Hepatocyte (in vitro differentiated cells): ENCODE data around the gene ASB2. TPM values are rescaled to one million over a fixed set of nuclear protein-coding genes. Genes with fewer than 3 reads are reported as not detected.

ENCODE experiments used
- DNase-seq: peaks from one replicate; pipeline ENCODE4 v3.0.0-alpha.2; 2016; ENCODE audit warnings: low spot score
- H2AFZ ChIP-seq: fragments of 200-600 bp; sonication (generic); 2 replicates; pipeline ENCODE4 v1.6.0; 2016; ENCODE audit warnings: antibody characterized with exemption, mild to moderate bottlenecking
- H3K27ac ChIP-seq: fragments of 200-600 bp; sonication (generic); 2 replicates; pipeline ENCODE4 v1.5.1; 2016; ENCODE audit warnings: mild to moderate bottlenecking
- H3K27me3 ChIP-seq: fragments of 200-600 bp; sonication (generic); 2 replicates; pipeline ENCODE4 v1.6.1; 2016
- H3K36me3 ChIP-seq: fragments of 200-600 bp; sonication (generic); replicated peaks from 2 replicates; pipeline ENCODE4 v1.5.1; 2016; ENCODE audit warnings: low read depth; ENCODE audit not compliant: insufficient read depth
- H3K4me1 ChIP-seq: fragments of 200-600 bp; sonication (generic); 2 replicates; pipeline ENCODE4 v1.5.1; 2016; ENCODE audit warnings: mild to moderate bottlenecking, moderate library complexity; ENCODE audit not compliant: insufficient read depth
- H3K4me2 ChIP-seq: fragments of 200-600 bp; sonication (generic); 2 replicates; pipeline ENCODE4 v1.6.0; 2016
- H3K4me3 ChIP-seq: fragments of 200-600 bp; sonication (generic); 2 replicates; pipeline ENCODE4 v1.5.1; 2016; ENCODE audit warnings: mild to moderate bottlenecking
- H3K79me2 ChIP-seq: fragments of 200-600 bp; sonication (generic); 2 replicates; pipeline ENCODE4 v1.6.0; 2017; ENCODE audit warnings: mild to moderate bottlenecking
- H3K9me2 ChIP-seq: fragments of 200-600 bp; sonication (generic); replicated peaks from 2 replicates; pipeline ENCODE4 v1.6.0; 2017; ENCODE audit warnings: mild to moderate bottlenecking; ENCODE audit not compliant: insufficient read depth
- H3K9me3 ChIP-seq: fragments of 200-600 bp; sonication (generic); 2 replicates; pipeline ENCODE4 v1.5.1; 2016; ENCODE audit warnings: low read depth, mild to moderate bottlenecking
- H4K20me1 ChIP-seq: fragments of 200-600 bp; sonication (generic); 2 replicates; pipeline ENCODE4 v1.6.0; 2016; ENCODE audit warnings: mild to moderate bottlenecking; ENCODE audit not compliant: insufficient read depth, poor library complexity, severe bottlenecking
- CTCF ChIP-seq: fragments of 200-600 bp; sonication (generic); IDR thresholded peaks from 2 replicates; pipeline ENCODE4 v1.5.1; 2016; ENCODE audit warnings: antibody characterized with exemption, mild to moderate bottlenecking; ENCODE audit not compliant: poor library complexity
- EZH2 ChIP-seq: fragments of 200-600 bp; sonication (generic); IDR thresholded peaks from 2 replicates; pipeline ENCODE4 v1.6.1; 2016; ENCODE audit warnings: antibody characterized with exemption, mild to moderate bottlenecking, borderline replicate concordance
- EZH2phosphoT487 ChIP-seq: fragments of 200-600 bp; sonication (generic); IDR thresholded peaks from one replicate; pipeline ENCODE4 v1.6.1; 2018; ENCODE audit warnings: antibody characterized with exemption, mild to moderate bottlenecking, low read depth, moderate library complexity; ENCODE audit not compliant: unreplicated experiment, severe bottlenecking
- WGBS: methylation state at CpG from one replicate; pipeline ENCODE4 v1.1.6; 2016; ENCODE audit warnings: low lambda C conversion rate; ENCODE audit errors: missing lambda C conversion rate; 5-methylcytosine and 5-hydroxymethylcytosine counted together
- polyA plus RNA-seq: library from polyadenylated mRNA; unstranded; fragments of >200 nt; fragmentation: Nextera tagmentation; extraction: Ambion mirVana; gene quantifications from 2 replicates; pipeline ENCODE4 v1.2.1, GENCODE V29; 2016
- total RNA-seq: library from RNA; depleted of rRNA; stranded (reverse); fragments of >200 nt; gene quantifications from 2 replicates; pipeline ENCODE4 v1.2.3, GENCODE V29; 2014

The ASB2 gene
- total and polyA plus RNA-seq, 2 experiments from 2014 or later, result 0.27 to 0.53 TPM

- no peak overlapping the region for H2AFZ ChIP-seq
Observed at GRCh38 chr14:93975791-93976476, 436 bp downstream of the ASB2 start.

DNA sequence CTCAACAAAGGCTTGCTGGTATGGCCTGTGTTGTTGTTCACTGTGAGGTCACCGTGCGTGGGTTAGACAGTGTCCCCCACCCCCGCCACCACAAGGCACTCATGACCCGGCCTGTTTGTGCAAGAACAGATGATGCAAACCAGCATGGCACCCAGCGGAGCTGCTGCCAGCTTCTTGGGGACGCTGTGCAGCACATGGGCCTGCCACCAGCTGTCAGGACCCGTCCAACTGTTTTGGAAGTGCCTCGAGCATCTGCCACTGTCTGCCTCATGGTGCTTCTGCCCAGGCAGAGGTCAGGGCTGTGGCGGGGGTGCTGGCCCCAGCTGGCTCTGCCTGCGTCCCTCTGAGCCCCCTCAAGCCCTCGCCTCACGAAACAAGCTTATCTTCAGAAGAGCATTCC is 1.5 kb downstream of the ASB2 start:
- no peak for DNase-seq
- Histone ChIP-seq H3K79me2 (no peaks in the 10 kb centered on the region), H4K20me1 (no peaks in the 10 kb centered on the region), H3K9me2 (no peaks in the 10 kb centered on the region), H3K4me2 (no peak overlapping the region), H3K4me1 (no peaks in the 10 kb centered on the region), H3K36me3 (no peaks in the 10 kb centered on the region), H3K4me3 (no peak overlapping the region), H3K9me3 (no peaks in the 10 kb centered on the region), H3K27ac (no peak overlapping the region), H3K27me3 (no peaks in the 10 kb centered on the region), H2AFZ (no peak overlapping the region)
- 94% methylated on average over 12 of the region's 12 CpGs for WGBS
- TF ChIP-seq EZH2phosphoT487 (no peak), CTCF (no peak), EZH2 (no peak)

More at GRCh38 chr14:93975791-93976476, 436 bp downstream of the ASB2 start:
- TF ChIP-seq EZH2phosphoT487 (no peak), EZH2 (no peak), CTCF (no peak)
- Histone ChIP-seq H4K20me1 (no peaks in the 10 kb centered on the region), H3K4me2 (no peak overlapping the region), H3K9me2 (no peaks in the 10 kb centered on the region), H3K4me1 (no peaks in the 10 kb centered on the region), H3K27ac (no peak overlapping the region), H3K36me3 (no peaks in the 10 kb centered on the region), H3K4me3 (no peak overlapping the region), H3K9me3 (no peaks in the 10 kb centered on the region), H3K79me2 (no peaks in the 10 kb centered on the region), H3K27me3 (no peaks in the 10 kb centered on the region)
- no peak for DNase-seq
- WGBS, result 72% methylated on average over 9 of the region's 9 CpGs

- 92% methylated on average over 6 of the region's 6 CpGs for WGBS
- no peak overlapping the region for H3K4me3 ChIP-seq
- no peak for DNase-seq
- no peak overlapping the region for H3K4me2 ChIP-seq
- H2AFZ ChIP-seq, result no peak overlapping the region
- H3K9me2 ChIP-seq, result no peaks in the 10 kb centered on the region
- H4K20me1 ChIP-seq, result no peaks in the 10 kb centered on the region
- H3K27ac ChIP-seq, result no peak overlapping the region
- H3K9me3 ChIP-seq, result no peaks in the 10 kb centered on the region
- no peaks in the 10 kb centered on the region for H3K4me1 ChIP-seq
- no peaks in the 10 kb centered on the region for H3K36me3 ChIP-seq
- no peaks in the 10 kb centered on the region for H3K27me3 ChIP-seq
- no peak for TF ChIP-seq EZH2
- TF ChIP-seq EZH2phosphoT487, result no peak
- no peak for TF ChIP-seq CTCF
- no peaks in the 10 kb centered on the region for H3K79me2 ChIP-seq
Observed at GRCh38 chr14:93974299-93974698, 2.1 kb downstream of the ASB2 start.
